HG03575 (cell line): ENCODE measurements around the gene IMMT.
"Not testable (repeated sequence)": the region's sequence is repeated elsewhere in the genome, so short reads cannot be mapped to it uniquely, and the experiment has no call there.

Source experiments
- ATAC-seq: cut with Tn5 transposase; IDR thresholded peaks from one replicate; pipeline ENCODE4 v1.9.1; 2021; ENCODE audit not compliant: unreplicated experiment, insufficient number of reproducible peaks, low FRiP score; ENCODE audit errors: extremely low read depth

IMMT gene

DNA sequence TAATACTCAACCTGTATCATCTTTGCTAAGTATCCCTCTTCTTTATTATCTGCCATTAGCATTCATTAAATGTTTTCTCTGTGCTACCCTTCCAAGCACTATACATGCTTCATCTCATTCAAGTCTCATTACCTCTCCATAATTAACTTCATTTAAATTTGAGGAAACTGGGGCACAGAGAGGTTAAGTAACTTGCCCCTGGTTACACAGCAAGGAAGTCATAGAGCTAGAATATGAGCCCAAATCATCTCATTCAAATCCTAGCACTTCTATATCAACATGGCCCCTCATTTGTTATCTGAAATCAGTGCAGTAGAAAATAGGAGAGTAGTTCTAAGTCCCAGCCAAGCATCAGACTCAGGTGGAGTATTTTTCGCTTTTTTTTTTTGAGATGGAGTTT, 8.4 kb upstream of the IMMT start:
- no peak for ATAC-seq

GRCh38 chr2:86202702-86203101, 7.4 kb upstream of the IMMT start:
- no peak for ATAC-seq

- ATAC-seq = no peak
Measured at GRCh38 chr2:86202336-86202692, 7.1 kb upstream of the IMMT start.

GRCh38 chr2:86201671-86202335, 6.5 kb upstream of the IMMT start:
- no peak for ATAC-seq

DNA sequence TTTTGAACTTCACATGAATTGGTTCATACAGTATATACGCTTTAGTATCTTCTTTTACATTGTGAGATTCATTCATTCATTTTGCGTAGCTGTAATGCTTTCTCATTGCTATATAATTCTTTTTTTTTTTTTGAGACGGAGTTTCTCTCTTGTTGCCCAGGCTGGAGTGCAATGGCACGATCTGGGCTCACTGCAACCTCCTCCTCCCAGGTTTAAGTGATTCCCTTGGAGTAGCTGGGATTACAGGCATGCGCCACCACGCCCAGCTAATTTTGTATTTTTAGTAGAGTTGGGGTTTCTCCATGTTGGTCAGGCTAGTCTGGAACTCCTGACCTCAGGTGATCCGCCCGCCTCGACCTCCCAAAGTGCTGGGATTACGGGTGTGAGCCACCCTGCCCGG, 5.3 kb upstream of the IMMT start:
- ATAC-seq = not testable (repeated sequence)

- no peak for ATAC-seq
Measured at GRCh38 chr2:86199834-86200177, 4.5 kb upstream of the IMMT start.

GRCh38 chr2:86195808-86196387, 636 bp upstream of the IMMT start:
- ATAC-seq = no peak

- no peak for ATAC-seq
Measured at GRCh38 chr2:86194751-86195054, 559 bp downstream of the IMMT start.

DNA sequence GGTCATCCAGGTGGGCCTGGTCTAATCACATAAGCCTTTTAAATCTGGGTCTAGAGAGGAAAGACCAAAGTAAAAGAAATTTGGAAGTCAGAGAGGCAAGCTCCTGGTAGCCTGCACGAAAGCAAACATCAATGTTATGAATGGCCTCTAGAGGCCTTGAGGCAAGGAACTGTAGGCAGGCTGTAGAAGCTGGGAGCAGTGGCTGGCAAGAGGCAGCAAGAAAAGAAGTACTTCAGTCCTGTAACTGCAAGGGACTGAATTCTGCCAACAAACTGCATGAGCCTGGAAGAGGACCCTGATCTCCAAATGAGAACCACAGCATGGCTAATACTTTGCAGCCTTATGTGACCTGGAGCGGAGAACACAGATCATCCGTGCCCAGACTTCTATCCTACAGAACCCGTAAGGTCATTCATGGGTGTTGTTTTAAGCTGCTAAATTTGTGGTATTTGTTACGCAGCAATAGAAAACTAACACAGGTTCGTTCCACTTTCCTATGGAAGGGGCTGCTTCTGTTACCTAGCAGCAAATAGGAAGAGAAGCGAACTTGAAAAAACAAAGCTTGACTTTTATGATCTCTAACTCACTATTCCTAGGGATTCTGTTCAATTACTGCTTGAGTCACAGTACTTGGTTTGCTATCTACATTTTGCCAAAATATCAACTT, 1.2 kb downstream of the IMMT start:
- no peak for ATAC-seq

GRCh38 chr2:86189782-86190416, 5.4 kb downstream of the IMMT start:
- no peak for ATAC-seq

DNA sequence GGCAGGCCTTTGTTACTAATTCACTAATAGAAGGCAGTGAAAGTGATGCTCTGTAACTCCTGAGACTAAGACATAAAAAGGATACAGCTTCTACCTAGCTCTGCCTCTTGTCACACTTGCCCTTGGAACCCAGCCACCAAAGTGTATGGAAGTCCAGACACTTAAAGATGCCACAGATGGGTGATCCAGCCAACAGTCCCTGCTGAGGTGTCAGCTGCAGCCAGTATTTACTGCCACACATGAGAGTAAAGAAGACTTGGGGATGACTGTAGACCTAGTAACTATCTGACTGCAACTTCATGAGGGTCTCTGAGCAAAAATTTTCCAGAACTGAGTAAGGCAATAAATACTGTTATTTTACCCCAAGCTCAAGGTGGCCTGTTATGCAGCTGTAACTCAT, 8.8 kb downstream of the IMMT start:
- ATAC-seq = no peak

- no peak for ATAC-seq
Measured at GRCh38 chr2:86185517-86186212, 9.6 kb downstream of the IMMT start.

DNA sequence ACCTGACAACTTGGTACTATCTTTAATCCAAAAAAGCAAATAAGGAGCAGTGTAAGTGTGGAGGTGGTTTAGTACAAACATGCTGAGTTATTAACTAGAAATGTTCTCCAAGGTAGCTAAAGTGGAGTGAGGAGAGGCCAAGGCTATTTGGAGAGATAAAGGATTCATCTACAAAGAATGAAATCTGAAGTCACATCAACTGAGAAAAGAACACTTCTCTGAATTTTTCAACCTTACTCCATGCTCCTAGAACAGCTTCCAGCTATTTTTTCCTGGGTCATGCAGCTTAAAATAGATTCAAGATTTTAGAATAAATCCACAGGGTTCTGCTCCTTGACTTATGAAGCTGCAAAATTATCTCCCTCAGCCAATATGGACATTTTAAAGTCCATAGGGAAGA, 18.7 kb downstream of the IMMT start:
- no peak for ATAC-seq

- no peak for ATAC-seq
Measured at GRCh38 chr2:86175828-86176227, 19.4 kb downstream of the IMMT start.

- ATAC-seq = no peak
Measured at GRCh38 chr2:86174445-86174844, 20.8 kb downstream of the IMMT start.

GRCh38 chr2:86172610-86173009, 22.7 kb downstream of the IMMT start:
- no peak for ATAC-seq

GRCh38 chr2:86171295-86171694, 24.0 kb downstream of the IMMT start:
- no peak for ATAC-seq

DNA sequence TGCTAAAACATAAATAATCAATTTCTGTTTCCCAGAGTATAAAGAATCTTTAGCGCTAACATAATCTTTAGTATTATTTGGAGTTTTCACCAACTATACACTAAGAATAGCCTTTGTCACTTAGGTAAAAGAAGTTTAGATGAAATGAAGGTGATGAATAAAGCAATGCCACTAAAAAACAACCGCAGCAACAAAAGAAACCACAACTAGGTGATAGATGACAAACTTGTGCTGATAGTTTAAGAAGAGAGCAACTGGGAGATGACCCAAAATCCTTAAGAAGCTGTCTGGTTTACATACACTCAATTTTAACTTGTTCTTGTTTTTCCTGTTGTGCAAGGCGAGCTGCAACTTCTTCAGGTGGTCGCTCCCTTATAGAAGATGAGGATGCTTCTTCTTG, 24.8 kb downstream of the IMMT start:
- no peak for ATAC-seq

- ATAC-seq = no peak
Measured at GRCh38 chr2:86160156-86160952, 34.9 kb downstream of the IMMT start.
